HEK293 (cell line): Measurements from ENCODE around the gene CD1D.

Experiments
- CTCF ChIA-PET: fragments of 350-600 bp; formaldehyde crosslinking; extraction: SDS; loops from one replicate; lab custom pipeline; 2021; ENCODE audit warnings: antibody characterized with exemption; lab: Yijun Ruan, JAX
- POLR2A ChIA-PET: fragments of 300-600 bp; formaldehyde crosslinking; extraction: SDS; loops from one replicate; lab custom pipeline; 2020; ENCODE audit warnings: antibody characterized with exemption, inconsistent platforms; lab: Yijun Ruan, JAX
- H3K27ac ChIP-seq: fragments of 200-500 bp; sonication (Bioruptor generic); 2 replicates; pipeline ENCODE4 v1.5.1; 2014; ENCODE audit warnings: low read depth, low read length, control low read depth, inconsistent platforms; ENCODE audit errors: extremely low read depth
- H3K36me3 ChIP-seq, 2 experiments: fragments of 200-500 bp in 1 of 2; sonication (Bioruptor generic) in 1 of 2; 1 replicate in 1 of 2; 2 replicates in 1 of 2; pipeline ENCODE4 v1.5.1; 2014 to 2017; ENCODE audit warnings: inconsistent platforms in 2 of 2, low read length in 2 of 2; ENCODE audit not compliant: control insufficient read depth in 2 of 2, insufficient read depth in 1 of 2
- H3K4me1 ChIP-seq: fragments of 200-500 bp; sonication (Bioruptor generic); 2 replicates; pipeline ENCODE4 v1.5.1; 2014; ENCODE audit warnings: mild to moderate bottlenecking, low read length, inconsistent platforms; ENCODE audit not compliant: control insufficient read depth, insufficient read depth
- H3K4me3 ChIP-seq: 2 replicates; pipeline ENCODE4 v1.5.1; 2011; ENCODE audit warnings: low read depth, mild to moderate bottlenecking, control low read depth, low read length, moderate library complexity
- H3K9me3 ChIP-seq: fragments of 200-500 bp; sonication (Bioruptor generic); 2 replicates; pipeline ENCODE4 v1.5.1; 2014; ENCODE audit warnings: low read depth, low read length, inconsistent platforms; ENCODE audit not compliant: control insufficient read depth, insufficient read depth
- HOXA7 ChIP-seq: sonication (generic); formaldehyde crosslinking; IDR thresholded peaks from 2 replicates; pipeline ENCODE4 v1.8.1; 2022; ENCODE audit warnings: missing genetic modification reagents, borderline replicate concordance
- HOXD13 ChIP-seq: sonication (generic); formaldehyde crosslinking; IDR thresholded peaks from 2 replicates; pipeline ENCODE4 v1.8.0; 2022; ENCODE audit warnings: missing genetic modification reagents, borderline replicate concordance
- IKZF3 ChIP-seq: fragments of 450-650 bp; IDR thresholded peaks from 2 replicates; pipeline ENCODE4 v1.5.0; 2018; ENCODE audit warnings: missing biosample characterization, mild to moderate bottlenecking, missing genetic modification characterization, moderate library complexity
- KLF1 ChIP-seq: fragments of 450-650 bp; formaldehyde crosslinking; IDR thresholded peaks from 2 replicates; pipeline ENCODE4 v1.5.1; 2016; ENCODE audit warnings: missing biosample characterization, missing genetic modification characterization
- MYNN ChIP-seq: fragments of 450-650 bp; formaldehyde crosslinking; IDR thresholded peaks from 2 replicates; pipeline ENCODE4 v1.5.1; 2016; ENCODE audit warnings: missing biosample characterization, missing genetic modification characterization, borderline replicate concordance
- SP7 ChIP-seq: fragments of 450-650 bp; formaldehyde crosslinking; IDR thresholded peaks from 2 replicates; pipeline ENCODE4 v1.5.1; 2016; ENCODE audit warnings: missing biosample characterization, missing genetic modification characterization
- ZEB2 ChIP-seq: fragments of 450-650 bp; formaldehyde crosslinking; IDR thresholded peaks from 2 replicates; pipeline ENCODE4 v1.5.1; 2016; ENCODE audit warnings: missing biosample characterization, missing genetic modification characterization
- ZIC2 ChIP-seq: fragments of 450-650 bp; formaldehyde crosslinking; IDR thresholded peaks from 2 replicates; pipeline ENCODE4 v1.5.1; 2016; ENCODE audit warnings: missing biosample characterization, missing genetic modification characterization
- ZNF155 ChIP-seq: fragments of 450-650 bp; formaldehyde crosslinking; IDR thresholded peaks from 2 replicates; pipeline ENCODE4 v1.5.1; 2016; ENCODE audit warnings: missing biosample characterization, missing genetic modification characterization
- ZNF2 ChIP-seq: fragments of 450-650 bp; formaldehyde crosslinking; IDR thresholded peaks from 2 replicates; pipeline ENCODE4 v1.5.1; 2016; ENCODE audit warnings: missing biosample characterization, missing genetic modification characterization
- ZNF221 ChIP-seq: fragments of 450-650 bp; formaldehyde crosslinking; IDR thresholded peaks from 2 replicates; pipeline ENCODE4 v1.5.1; 2017; ENCODE audit warnings: missing biosample characterization, missing genetic modification characterization, borderline replicate concordance
- ZNF266 ChIP-seq: fragments of 450-650 bp; formaldehyde crosslinking; IDR thresholded peaks from 2 replicates; pipeline ENCODE4 v1.5.1; 2016; ENCODE audit warnings: missing biosample characterization, missing genetic modification characterization, low read depth
- ZNF274 ChIP-seq, 2 experiments: fragments of 200-500 bp in 1 of 2; fragments of 450-650 bp in 1 of 2; sonication (Bioruptor generic) in 1 of 2; formaldehyde crosslinking in 1 of 2; IDR thresholded peaks; 2 replicates each; pipeline versions ENCODE4 v1.5.1 to v1.6.1; 2014 to 2016; ENCODE audit warnings: borderline replicate concordance in 1 of 2, inconsistent platforms in 1 of 2, low read length in 1 of 2, missing biosample characterization in 1 of 2, missing genetic modification characterization in 1 of 2
- ZNF433 ChIP-seq: fragments of 450-650 bp; formaldehyde crosslinking; IDR thresholded peaks from 2 replicates; pipeline ENCODE4 v1.5.1; 2016; ENCODE audit warnings: missing biosample characterization, missing genetic modification characterization, low read depth
- ZNF48 ChIP-seq: fragments of 450-650 bp; formaldehyde crosslinking; IDR thresholded peaks from 2 replicates; pipeline ENCODE4 v1.5.1; 2016; ENCODE audit warnings: missing biosample characterization, missing genetic modification characterization
- ZNF571 ChIP-seq: fragments of 450-650 bp; formaldehyde crosslinking; IDR thresholded peaks from 2 replicates; pipeline ENCODE4 v1.5.0; 2017; ENCODE audit warnings: missing biosample characterization, missing genetic modification characterization
- ZNF610 ChIP-seq: fragments of 450-650 bp; formaldehyde crosslinking; IDR thresholded peaks from 2 replicates; pipeline ENCODE4 v1.5.1; 2016; ENCODE audit warnings: missing biosample characterization, missing genetic modification characterization, borderline replicate concordance
- ZNF768 ChIP-seq: fragments of 450-650 bp; formaldehyde crosslinking; IDR thresholded peaks from 2 replicates; pipeline ENCODE4 v1.5.1; 2018; ENCODE audit warnings: missing biosample characterization, mild to moderate bottlenecking, missing genetic modification characterization
- ZNF843 ChIP-seq: fragments of 450-650 bp; formaldehyde crosslinking; IDR thresholded peaks from 2 replicates; pipeline ENCODE4 v1.5.1; 2016; ENCODE audit warnings: missing biosample characterization, missing genetic modification characterization
- TF ChIP-seq, protein P1 (sequence below): fragments of 450-650 bp; formaldehyde crosslinking; conservative IDR thresholded peaks from 2 replicates; pipeline ENCODE4 v1.5.1; 2016; ENCODE audit warnings: low read depth, missing biosample characterization, missing genetic modification characterization
- TF ChIP-seq, protein P2 (sequence below): fragments of 450-650 bp; formaldehyde crosslinking; IDR thresholded peaks from 2 replicates; pipeline ENCODE4 v1.5.1; 2016; ENCODE audit warnings: missing biosample characterization, missing genetic modification characterization, low read depth
- TF ChIP-seq, protein P3 (sequence below): fragments of 450-650 bp; formaldehyde crosslinking; IDR thresholded peaks from 2 replicates; pipeline ENCODE4 v1.5.1; 2016; ENCODE audit warnings: missing biosample characterization, missing genetic modification characterization
- TF ChIP-seq, protein P4 (sequence below): fragments of 450-650 bp; formaldehyde crosslinking; IDR thresholded peaks from 2 replicates; pipeline ENCODE4 v1.5.1; 2016; ENCODE audit warnings: missing biosample characterization, missing genetic modification characterization
- TF ChIP-seq, protein P5 (sequence below): fragments of 450-650 bp; formaldehyde crosslinking; IDR thresholded peaks from 2 replicates; pipeline ENCODE4 v1.5.1; 2017; ENCODE audit warnings: missing biosample characterization, missing genetic modification characterization

Gene CD1D

DNA sequence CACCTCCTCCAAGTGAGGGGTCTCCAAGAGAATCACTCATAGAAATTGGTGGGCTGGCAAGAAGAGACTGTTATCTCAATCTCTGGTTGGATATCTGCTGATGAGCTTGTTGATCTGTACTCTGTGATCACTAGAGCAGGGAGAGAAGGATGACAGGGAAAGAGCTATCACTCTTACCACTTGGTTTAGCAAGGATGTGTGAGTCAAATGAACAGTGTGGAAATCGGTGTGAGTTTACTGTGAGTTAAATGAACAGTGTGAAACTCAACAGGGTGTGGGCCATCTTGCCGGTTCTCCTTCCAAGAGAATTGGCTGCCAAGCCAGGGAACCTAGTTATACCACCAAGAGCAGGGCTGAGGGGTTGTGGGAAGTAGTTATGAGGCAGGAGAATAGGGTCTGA, 33.3 kb upstream of the CD1D start:
- Histone ChIP-seq H3K4me3 (no peak overlapping the region), H3K4me1 (no peaks in the 10 kb centered on the region), H3K9me3 (no peaks in the 10 kb centered on the region), H3K27ac (no peak overlapping the region), H3K36me3 (no peaks in the 10 kb centered on the region)
- ChIA-PET CTCF (interaction anchor here (0.5 to 1.3 kb wide), 4 partner anchors 23 to 947 kb away, joined by 3 to 4 read pairs (median 3); no protein-coding TSS in a partner anchor), POLR2A (no interaction called here)
- TF ChIP-seq SP7 (tag by site-specific recombination) (no peak), ZNF610 (tag by site-specific recombination) (no peak), ZNF2 (no peak), ZIC2 (tag by site-specific recombination) (no peak), ZEB2 (no peak), ZNF843 (no peak), IKZF3 (tag by site-specific recombination) (no peak), ZNF266 (tag by site-specific recombination) (no peak), ZNF155 (tag by site-specific recombination) (no peak), ZNF768 (tag by site-specific recombination) (no peak)
- TF ChIP-seq, protein P1, sequence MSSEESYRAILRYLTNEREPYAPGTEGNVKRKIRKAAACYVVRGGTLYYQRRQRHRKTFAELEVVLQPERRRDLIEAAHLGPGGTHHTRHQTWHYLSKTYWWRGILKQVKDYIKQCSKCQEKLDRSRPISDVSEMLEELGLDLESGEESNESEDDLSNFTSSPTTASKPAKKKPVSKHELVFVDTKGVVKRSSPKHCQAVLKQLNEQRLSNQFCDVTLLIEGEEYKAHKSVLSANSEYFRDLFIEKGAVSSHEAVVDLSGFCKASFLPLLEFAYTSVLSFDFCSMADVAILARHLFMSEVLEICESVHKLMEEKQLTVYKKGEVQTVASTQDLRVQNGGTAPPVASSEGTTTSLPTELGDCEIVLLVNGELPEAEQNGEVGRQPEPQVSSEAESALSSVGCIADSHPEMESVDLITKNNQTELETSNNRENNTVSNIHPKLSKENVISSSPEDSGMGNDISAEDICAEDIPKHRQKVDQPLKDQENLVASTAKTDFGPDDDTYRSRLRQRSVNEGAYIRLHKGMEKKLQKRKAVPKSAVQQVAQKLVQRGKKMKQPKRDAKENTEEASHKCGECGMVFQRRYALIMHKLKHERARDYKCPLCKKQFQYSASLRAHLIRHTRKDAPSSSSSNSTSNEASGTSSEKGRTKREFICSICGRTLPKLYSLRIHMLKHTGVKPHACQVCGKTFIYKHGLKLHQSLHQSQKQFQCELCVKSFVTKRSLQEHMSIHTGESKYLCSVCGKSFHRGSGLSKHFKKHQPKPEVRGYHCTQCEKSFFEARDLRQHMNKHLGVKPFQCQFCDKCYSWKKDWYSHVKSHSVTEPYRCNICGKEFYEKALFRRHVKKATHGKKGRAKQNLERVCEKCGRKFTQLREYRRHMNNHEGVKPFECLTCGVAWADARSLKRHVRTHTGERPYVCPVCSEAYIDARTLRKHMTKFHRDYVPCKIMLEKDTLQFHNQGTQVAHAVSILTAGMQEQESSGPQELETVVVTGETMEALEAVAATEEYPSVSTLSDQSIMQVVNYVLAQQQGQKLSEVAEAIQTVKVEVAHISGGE (tag by site-specific recombination): no peak

DNA sequence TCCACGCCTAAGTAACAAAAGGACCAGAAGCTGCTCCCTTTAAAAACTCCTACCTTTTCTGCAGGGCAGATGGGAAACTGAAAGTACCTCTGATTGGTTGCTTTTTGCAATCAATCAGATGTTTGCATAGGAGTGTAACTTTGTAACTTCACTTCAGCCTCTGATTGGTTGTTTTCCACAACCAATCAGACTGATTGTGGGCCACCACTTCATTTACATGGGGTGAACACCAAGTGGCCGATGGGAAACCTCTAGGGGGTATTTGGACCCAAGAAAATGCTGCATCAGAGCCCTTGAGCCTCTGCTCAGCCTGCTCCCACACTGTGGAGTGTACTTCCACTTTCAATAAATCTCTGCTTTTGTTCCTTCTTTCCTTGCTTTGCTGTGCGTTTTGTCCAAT, 32.8 kb upstream of the CD1D start:
- H3K4me1 ChIP-seq: no peaks in the 10 kb centered on the region
- POLR2A ChIA-PET: no interaction called here
- H3K27ac ChIP-seq: no peak overlapping the region
- TF ChIP-seq MYNN (tag by site-specific recombination) (no peak), ZNF274 (IDR thresholded peaks at IDR 0.05; ENCODE audit: low read length) (no peak), ZNF274 (tag by site-specific recombination; IDR thresholded peaks at IDR 0.05; ENCODE audit: borderline replicate concordance) (no peak), HOXD13 (CRISPR knock-in tag) (no peak), ZNF571 (tag by site-specific recombination) (no peak), ZNF221 (tag by site-specific recombination) (no peak), ZNF48 (tag by site-specific recombination) (no peak), ZNF433 (tag by site-specific recombination) (no peak), HOXA7 (CRISPR knock-in tag) (no peak), KLF1 (no peak)
- TF ChIP-seq, protein P2, sequence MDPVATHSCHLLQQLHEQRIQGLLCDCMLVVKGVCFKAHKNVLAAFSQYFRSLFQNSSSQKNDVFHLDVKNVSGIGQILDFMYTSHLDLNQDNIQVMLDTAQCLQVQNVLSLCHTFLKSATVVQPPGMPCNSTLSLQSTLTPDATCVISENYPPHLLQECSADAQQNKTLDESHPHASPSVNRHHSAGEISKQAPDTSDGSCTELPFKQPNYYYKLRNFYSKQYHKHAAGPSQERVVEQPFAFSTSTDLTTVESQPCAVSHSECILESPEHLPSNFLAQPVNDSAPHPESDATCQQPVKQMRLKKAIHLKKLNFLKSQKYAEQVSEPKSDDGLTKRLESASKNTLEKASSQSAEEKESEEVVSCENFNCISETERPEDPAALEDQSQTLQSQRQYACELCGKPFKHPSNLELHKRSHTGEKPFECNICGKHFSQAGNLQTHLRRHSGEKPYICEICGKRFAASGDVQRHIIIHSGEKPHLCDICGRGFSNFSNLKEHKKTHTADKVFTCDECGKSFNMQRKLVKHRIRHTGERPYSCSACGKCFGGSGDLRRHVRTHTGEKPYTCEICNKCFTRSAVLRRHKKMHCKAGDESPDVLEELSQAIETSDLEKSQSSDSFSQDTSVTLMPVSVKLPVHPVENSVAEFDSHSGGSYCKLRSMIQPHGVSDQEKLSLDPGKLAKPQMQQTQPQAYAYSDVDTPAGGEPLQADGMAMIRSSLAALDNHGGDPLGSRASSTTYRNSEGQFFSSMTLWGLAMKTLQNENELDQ (tag by site-specific recombination): no peak
- TF ChIP-seq, protein P3, sequence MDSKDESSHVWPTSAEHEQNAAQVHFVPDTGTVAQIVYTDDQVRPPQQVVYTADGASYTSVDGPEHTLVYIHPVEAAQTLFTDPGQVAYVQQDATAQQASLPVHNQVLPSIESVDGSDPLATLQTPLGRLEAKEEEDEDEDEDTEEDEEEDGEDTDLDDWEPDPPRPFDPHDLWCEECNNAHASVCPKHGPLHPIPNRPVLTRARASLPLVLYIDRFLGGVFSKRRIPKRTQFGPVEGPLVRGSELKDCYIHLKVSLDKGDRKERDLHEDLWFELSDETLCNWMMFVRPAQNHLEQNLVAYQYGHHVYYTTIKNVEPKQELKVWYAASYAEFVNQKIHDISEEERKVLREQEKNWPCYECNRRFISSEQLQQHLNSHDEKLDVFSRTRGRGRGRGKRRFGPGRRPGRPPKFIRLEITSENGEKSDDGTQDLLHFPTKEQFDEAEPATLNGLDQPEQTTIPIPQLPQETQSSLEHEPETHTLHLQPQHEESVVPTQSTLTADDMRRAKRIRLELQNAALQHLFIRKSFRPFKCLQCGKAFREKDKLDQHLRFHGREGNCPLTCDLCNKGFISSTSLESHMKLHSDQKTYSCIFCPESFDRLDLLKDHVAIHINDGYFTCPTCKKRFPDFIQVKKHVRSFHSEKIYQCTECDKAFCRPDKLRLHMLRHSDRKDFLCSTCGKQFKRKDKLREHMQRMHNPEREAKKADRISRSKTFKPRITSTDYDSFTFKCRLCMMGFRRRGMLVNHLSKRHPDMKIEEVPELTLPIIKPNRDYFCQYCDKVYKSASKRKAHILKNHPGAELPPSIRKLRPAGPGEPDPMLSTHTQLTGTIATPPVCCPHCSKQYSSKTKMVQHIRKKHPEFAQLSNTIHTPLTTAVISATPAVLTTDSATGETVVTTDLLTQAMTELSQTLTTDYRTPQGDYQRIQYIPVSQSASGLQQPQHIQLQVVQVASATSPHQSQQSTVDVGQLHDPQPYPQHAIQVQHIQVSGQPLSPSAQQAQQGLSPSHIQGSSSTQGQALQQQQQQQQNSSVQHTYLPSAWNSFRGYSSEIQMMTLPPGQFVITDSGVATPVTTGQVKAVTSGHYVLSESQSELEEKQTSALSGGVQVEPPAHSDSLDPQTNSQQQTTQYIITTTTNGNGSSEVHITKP (tag by site-specific recombination): no peak
- TF ChIP-seq, protein P4, sequence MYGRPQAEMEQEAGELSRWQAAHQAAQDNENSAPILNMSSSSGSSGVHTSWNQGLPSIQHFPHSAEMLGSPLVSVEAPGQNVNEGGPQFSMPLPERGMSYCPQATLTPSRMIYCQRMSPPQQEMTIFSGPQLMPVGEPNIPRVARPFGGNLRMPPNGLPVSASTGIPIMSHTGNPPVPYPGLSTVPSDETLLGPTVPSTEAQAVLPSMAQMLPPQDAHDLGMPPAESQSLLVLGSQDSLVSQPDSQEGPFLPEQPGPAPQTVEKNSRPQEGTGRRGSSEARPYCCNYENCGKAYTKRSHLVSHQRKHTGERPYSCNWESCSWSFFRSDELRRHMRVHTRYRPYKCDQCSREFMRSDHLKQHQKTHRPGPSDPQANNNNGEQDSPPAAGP (tag by site-specific recombination): no peak
- TF ChIP-seq, protein P5, sequence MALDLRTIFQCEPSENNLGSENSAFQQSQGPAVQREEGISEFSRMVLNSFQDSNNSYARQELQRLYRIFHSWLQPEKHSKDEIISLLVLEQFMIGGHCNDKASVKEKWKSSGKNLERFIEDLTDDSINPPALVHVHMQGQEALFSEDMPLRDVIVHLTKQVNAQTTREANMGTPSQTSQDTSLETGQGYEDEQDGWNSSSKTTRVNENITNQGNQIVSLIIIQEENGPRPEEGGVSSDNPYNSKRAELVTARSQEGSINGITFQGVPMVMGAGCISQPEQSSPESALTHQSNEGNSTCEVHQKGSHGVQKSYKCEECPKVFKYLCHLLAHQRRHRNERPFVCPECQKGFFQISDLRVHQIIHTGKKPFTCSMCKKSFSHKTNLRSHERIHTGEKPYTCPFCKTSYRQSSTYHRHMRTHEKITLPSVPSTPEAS (tag by site-specific recombination): no peak
- TF ChIP-seq, all 188 proteins: peak for 0
- Histone ChIP-seq H3K9me3 (no peaks in the 10 kb centered on the region), H3K4me3 (no peak overlapping the region), H3K36me3 (no peaks in the 10 kb centered on the region)
- CTCF ChIA-PET: interaction anchor here (0.5 to 1.3 kb wide), 2 partner anchors 23 to 946 kb away, joined by 3 read pairs; no protein-coding TSS in a partner anchor
